C4-2B (cell line): ENCODE data around the gene UGT1A10.

Experiments used
- CTCF ChIP-seq: fragments of 450-650 bp; conservative IDR thresholded peaks from 2 replicates; pipeline ENCODE4 v1.5.1; 2017; ENCODE audit warnings: mild to moderate bottlenecking
- ZFX ChIP-seq: fragments of 450-650 bp; IDR thresholded peaks from 2 replicates; pipeline ENCODE4 v1.6.1; 2017

- TF ChIP-seq CTCF (no peak), ZFX (no peak)
Observed at GRCh38 chr2:233680361-233681045, 44.3 kb downstream of the UGT1A10 start.
